Loucy (cell line): ENCODE data around the gene ATE1.

Experiments used
- CTCF ChIP-seq: fragments of 200-600 bp; sonication (generic); conservative IDR thresholded peaks from 2 replicates; pipeline ENCODE4 v1.5.1; 2014; ENCODE audit warnings: mild to moderate bottlenecking, antibody characterized with exemption, low read length
- EZH2phosphoT487 ChIP-seq: fragments of 200-600 bp; IDR thresholded peaks from 2 replicates; pipeline ENCODE4 v1.6.1; 2018; ENCODE audit warnings: antibody characterized with exemption, mild to moderate bottlenecking, moderate library complexity, borderline replicate concordance

GRCh38 chr10:121862042-121862441, 65.8 kb downstream of the ATE1 start:
- TF ChIP-seq CTCF (no peak), EZH2phosphoT487 (no peak)
